Gastrocnemius medialis (tissue), 4 donors: ENCODE results near the gene GNG3.

Experiments
- POLR2A ChIP-seq, 2 donors: fragments of 450-650 bp; IDR thresholded peaks; one replicate each; pipeline ENCODE4 v1.6.1; 2017; ENCODE audit warnings: antibody characterized with exemption in 2 of 2, mild to moderate bottlenecking in 2 of 2, moderate library complexity in 2 of 2
- TF ChIP-seq, protein P1 (sequence below), 5 experiments: fragments of 450-650 bp in 3 of 5; fragments of 200-600 bp in 2 of 5; sonication (generic) in 2 of 5; IDR thresholded peaks in 4 of 5; conservative IDR thresholded peaks in 1 of 5; 1 replicate in 4 of 5; 2 replicates in 1 of 5; pipeline ENCODE4 v1.5.1; 2016 to 2019; ENCODE audit warnings: antibody characterized with exemption in 5 of 5, mild to moderate bottlenecking in 3 of 5, moderate library complexity in 3 of 5

- TF ChIP-seq POLR2A (IDR thresholded peaks at IDR 0.05) = no peak
- TF ChIP-seq, protein P1, sequence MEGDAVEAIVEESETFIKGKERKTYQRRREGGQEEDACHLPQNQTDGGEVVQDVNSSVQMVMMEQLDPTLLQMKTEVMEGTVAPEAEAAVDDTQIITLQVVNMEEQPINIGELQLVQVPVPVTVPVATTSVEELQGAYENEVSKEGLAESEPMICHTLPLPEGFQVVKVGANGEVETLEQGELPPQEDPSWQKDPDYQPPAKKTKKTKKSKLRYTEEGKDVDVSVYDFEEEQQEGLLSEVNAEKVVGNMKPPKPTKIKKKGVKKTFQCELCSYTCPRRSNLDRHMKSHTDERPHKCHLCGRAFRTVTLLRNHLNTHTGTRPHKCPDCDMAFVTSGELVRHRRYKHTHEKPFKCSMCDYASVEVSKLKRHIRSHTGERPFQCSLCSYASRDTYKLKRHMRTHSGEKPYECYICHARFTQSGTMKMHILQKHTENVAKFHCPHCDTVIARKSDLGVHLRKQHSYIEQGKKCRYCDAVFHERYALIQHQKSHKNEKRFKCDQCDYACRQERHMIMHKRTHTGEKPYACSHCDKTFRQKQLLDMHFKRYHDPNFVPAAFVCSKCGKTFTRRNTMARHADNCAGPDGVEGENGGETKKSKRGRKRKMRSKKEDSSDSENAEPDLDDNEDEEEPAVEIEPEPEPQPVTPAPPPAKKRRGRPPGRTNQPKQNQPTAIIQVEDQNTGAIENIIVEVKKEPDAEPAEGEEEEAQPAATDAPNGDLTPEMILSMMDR (IDR thresholded peaks at IDR 0.05 in 4 of 5, conservative IDR thresholded peaks at IDR 0.05 in 1 of 5) = no peak
Observed at GRCh38 chr11:62716206-62716605, 8.7 kb downstream of the GNG3 start.
